Measurements from ENCODE around the gene HOXA2.

DNA sequence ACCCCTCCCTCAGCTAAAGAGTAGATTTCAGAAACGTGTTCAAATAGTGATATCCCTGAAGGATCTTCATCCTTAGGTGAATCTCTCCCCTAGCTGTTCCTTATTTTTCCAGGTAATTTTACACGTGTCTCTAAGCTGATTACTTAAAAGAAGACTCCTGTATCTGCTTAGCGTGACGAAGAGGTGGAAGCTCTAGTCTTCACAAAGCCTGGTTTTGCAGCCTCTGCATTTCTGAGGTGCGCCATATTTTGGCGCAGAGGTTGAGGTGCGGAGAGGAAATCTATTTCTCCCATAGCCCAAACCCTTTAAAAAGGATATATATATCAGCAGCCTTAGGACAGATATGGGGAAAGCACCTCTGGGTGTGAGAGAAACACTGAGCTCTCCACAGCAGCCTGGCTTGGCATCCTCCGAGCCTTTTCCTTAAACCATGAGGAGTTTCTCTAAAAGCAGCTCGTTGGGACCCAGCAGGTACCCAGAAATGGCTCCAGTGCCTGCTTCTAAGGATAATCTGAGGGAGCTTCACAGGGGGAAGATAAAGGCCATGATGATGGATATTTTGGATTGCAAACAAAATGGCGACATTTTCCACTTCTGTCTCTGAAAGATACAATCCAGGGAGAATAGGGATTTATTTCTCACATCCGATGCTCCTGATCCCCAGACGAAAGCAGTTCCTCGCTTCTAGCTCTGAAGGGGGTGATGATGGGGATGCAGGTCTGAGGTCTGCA lies 3.0 kb upstream of the HOXA2 start:
- TF ChIP-seq POLR2A (IDR thresholded peaks at IDR 0.05) (no peak), EP300 (IDR thresholded peaks at IDR 0.05) (no peak)
- TF ChIP-seq, protein P1, sequence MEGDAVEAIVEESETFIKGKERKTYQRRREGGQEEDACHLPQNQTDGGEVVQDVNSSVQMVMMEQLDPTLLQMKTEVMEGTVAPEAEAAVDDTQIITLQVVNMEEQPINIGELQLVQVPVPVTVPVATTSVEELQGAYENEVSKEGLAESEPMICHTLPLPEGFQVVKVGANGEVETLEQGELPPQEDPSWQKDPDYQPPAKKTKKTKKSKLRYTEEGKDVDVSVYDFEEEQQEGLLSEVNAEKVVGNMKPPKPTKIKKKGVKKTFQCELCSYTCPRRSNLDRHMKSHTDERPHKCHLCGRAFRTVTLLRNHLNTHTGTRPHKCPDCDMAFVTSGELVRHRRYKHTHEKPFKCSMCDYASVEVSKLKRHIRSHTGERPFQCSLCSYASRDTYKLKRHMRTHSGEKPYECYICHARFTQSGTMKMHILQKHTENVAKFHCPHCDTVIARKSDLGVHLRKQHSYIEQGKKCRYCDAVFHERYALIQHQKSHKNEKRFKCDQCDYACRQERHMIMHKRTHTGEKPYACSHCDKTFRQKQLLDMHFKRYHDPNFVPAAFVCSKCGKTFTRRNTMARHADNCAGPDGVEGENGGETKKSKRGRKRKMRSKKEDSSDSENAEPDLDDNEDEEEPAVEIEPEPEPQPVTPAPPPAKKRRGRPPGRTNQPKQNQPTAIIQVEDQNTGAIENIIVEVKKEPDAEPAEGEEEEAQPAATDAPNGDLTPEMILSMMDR (IDR thresholded peaks at IDR 0.05), result no peak

All from stomach (tissue), 4 donors.